Breast epithelium (tissue), 4 donors: ENCODE measurements around the gene DUSP23. TPM values are rescaled to one million over a fixed set of nuclear protein-coding genes. Genes with fewer than 3 reads are reported as not detected.

Experiments
- DNase-seq, 2 donors: peaks; one replicate each; pipeline ENCODE4 v3.0.0-alpha.2; 2019; ENCODE audit warnings: low spot score in 2 of 2
- H3K27ac ChIP-seq, 2 donors: fragments of 200-600 bp; sonication (generic) in 1 of 2; one replicate each; pipeline ENCODE4 v1.5.1; 2016 to 2019; ENCODE audit warnings: mild to moderate bottlenecking in 1 of 2
- H3K27me3 ChIP-seq, 2 donors: fragments of 200-600 bp; sonication (generic) in 1 of 2; one replicate each; pipeline versions ENCODE4 v1.5.1 to v1.6.0; 2017 to 2019; ENCODE audit warnings: control low read depth in 1 of 2, mild to moderate bottlenecking in 1 of 2
- H3K36me3 ChIP-seq: fragments of 200-600 bp; one replicate; pipeline ENCODE4 v1.5.1; 2019
- H3K4me1 ChIP-seq, 2 donors: fragments of 200-600 bp; sonication (generic); one replicate each; pipeline ENCODE4 v1.5.1; 2016 to 2019; ENCODE audit warnings: control low read depth in 1 of 2
- H3K4me3 ChIP-seq, 3 donors: fragments of 200-600 bp; sonication (generic); 1 replicate in 2 of 3; 2 replicates in 1 of 3; pipeline ENCODE4 v1.5.1; 2016 to 2019; ENCODE audit warnings: mild to moderate bottlenecking in 3 of 3, moderate library complexity in 2 of 3
- H3K9me3 ChIP-seq, 2 donors: fragments of 200-600 bp; sonication (generic) in 1 of 2; one replicate each; pipeline ENCODE4 v1.5.1; 2016 to 2019; ENCODE audit warnings: control low read depth in 1 of 2
- CTCF ChIP-seq, 3 donors: fragments of 450-650 bp; IDR thresholded peaks; one replicate each; pipeline ENCODE4 v1.5.1; 2016 to 2017; ENCODE audit warnings: antibody characterized with exemption in 3 of 3, mild to moderate bottlenecking in 3 of 3, moderate library complexity in 3 of 3
- POLR2A ChIP-seq: fragments of 450-650 bp; IDR thresholded peaks from one replicate; pipeline ENCODE4 v1.6.1; 2016; ENCODE audit warnings: antibody characterized with exemption, mild to moderate bottlenecking, moderate library complexity
- POLR2AphosphoS5 ChIP-seq, 3 donors: sonication (generic); formaldehyde crosslinking; IDR thresholded peaks; one replicate each; pipeline ENCODE4 v1.6.1; 2017; ENCODE audit warnings: antibody characterized with exemption in 3 of 3
- intact Hi-C: fragments of 100-400 bp; cut with DNase I; formaldehyde crosslinking; loops from one replicate; pipeline ENCODE4 v1.15.1; 2023; ENCODE audit warnings: low total_unique reads
- total RNA-seq, 3 donors: library from RNA; depleted of rRNA; stranded (reverse); fragments of >200 nt; gene quantifications; one replicate each; pipeline ENCODE4 v1.1.0, GENCODE V29; 2016

DUSP23 gene
- total RNA-seq, 3 donors from 2014 or later = 92.7 to 187 (median 147) TPM

GRCh38 chr1:159771127-159771895 lies 9.5 kb upstream of the DUSP23 start:
- Histone ChIP-seq H3K4me1 (no peaks in the 10 kb centered on the region), H3K27ac (no peak overlapping the region), H3K9me3 (no peaks in the 10 kb centered on the region), H3K4me3 (no peak overlapping the region), H3K36me3 (no peaks in the 10 kb centered on the region), H3K27me3 (no peaks in the 10 kb centered on the region)
- DNase-seq = no peak
- no peak for TF ChIP-seq CTCF (IDR thresholded peaks at IDR 0.05)
- TF ChIP-seq POLR2A = no peak
- TF ChIP-seq POLR2AphosphoS5 (IDR thresholded peaks at IDR 0.05) = no peak
- intact Hi-C loops = no loop called here

GRCh38 chr1:159774465-159774864 lies 6.3 kb upstream of the DUSP23 start:
- DNase-seq = no peak
- H3K27ac ChIP-seq = no peak overlapping the region

GRCh38 chr1:159775716-159776115 lies 5.0 kb upstream of the DUSP23 start:
- no peaks in the 10 kb centered on the region for H3K9me3 ChIP-seq
- H3K27me3 ChIP-seq = no peaks in the 10 kb centered on the region
- H3K4me1 ChIP-seq = no peaks in the 10 kb centered on the region
- no peak overlapping the region for H3K4me3 ChIP-seq
- no peaks in the 10 kb centered on the region for H3K36me3 ChIP-seq
- DNase-seq = no peak
- no peak for TF ChIP-seq POLR2AphosphoS5 (IDR thresholded peaks at IDR 0.05)
- no peak for TF ChIP-seq POLR2A
- TF ChIP-seq CTCF (IDR thresholded peaks at IDR 0.05) = no peak
- intact Hi-C loops = no loop called here
- H3K27ac ChIP-seq = no peak overlapping the region

More at GRCh38 chr1:159774465-159774864, 6.3 kb upstream of the DUSP23 start:
- Histone ChIP-seq H3K27me3 (no peaks in the 10 kb centered on the region), H3K4me3 (no peak overlapping the region), H3K9me3 (no peaks in the 10 kb centered on the region), H3K36me3 (no peaks in the 10 kb centered on the region), H3K4me1 (no peaks in the 10 kb centered on the region)
- TF ChIP-seq POLR2A (no peak), POLR2AphosphoS5 (IDR thresholded peaks at IDR 0.05) (no peak), CTCF (IDR thresholded peaks at IDR 0.05) (no peak)
- intact Hi-C loops = no loop called here

- no peak for DNase-seq
- intact Hi-C loops = no loop called here
- no peaks in the 10 kb centered on the region for H3K27me3 ChIP-seq
- H3K9me3 ChIP-seq = no peaks in the 10 kb centered on the region
- H3K36me3 ChIP-seq = no peaks in the 10 kb centered on the region
- peaks cover 0 to 7% of the 10 kb centered on the region in 2 donors for H3K4me1 ChIP-seq
- no peak for TF ChIP-seq POLR2AphosphoS5 (IDR thresholded peaks at IDR 0.05)
- TF ChIP-seq CTCF (IDR thresholded peaks at IDR 0.05) = no peak
- no peak for TF ChIP-seq POLR2A
- H3K27ac ChIP-seq = peak overlapping the region; percentile 85 to 86
- H3K4me3 ChIP-seq = peak overlapping the region in 2 of 3 donors; percentile 0 to 47
Measured at GRCh38 chr1:159778266-159778665, 2.5 kb upstream of the DUSP23 start.

GRCh38 chr1:159779403-159779851 lies 1.3 kb upstream of the DUSP23 start:
- Histone ChIP-seq H3K36me3 (no peaks in the 10 kb centered on the region), H3K27me3 (no peaks in the 10 kb centered on the region), H3K9me3 (no peaks in the 10 kb centered on the region), H3K4me3 (peak overlapping the region in 1 of 3 donors; percentile 47), H3K4me1 (peaks cover 0 to 7% of the 10 kb centered on the region in 2 donors), H3K27ac (peak overlapping the region; percentile 85 to 86)
- peak in 1 of 2 donors; percentile 84 for DNase-seq
- intact Hi-C loops = no loop called here
- no peak for TF ChIP-seq CTCF (IDR thresholded peaks at IDR 0.05)
- peak in 2 of 3 donors; percentile 63 to 69 for TF ChIP-seq POLR2AphosphoS5 (IDR thresholded peaks at IDR 0.05)
